IPS-20b (cell line): ENCODE measurements around the gene RFX1.

ENCODE experiments used
- H3K27ac ChIP-seq: one replicate; pipeline ENCODE4 v1.5.1; 2013; ENCODE audit warnings: low read length
- H3K27me3 ChIP-seq: 2 replicates; pipeline ENCODE4 v1.6.1; 2013; ENCODE audit warnings: mild to moderate bottlenecking, low read length, inconsistent platforms; ENCODE audit not compliant: insufficient read depth
- H3K36me3 ChIP-seq: 2 replicates; pipeline ENCODE4 v1.6.1; 2013; ENCODE audit warnings: low read depth, mild to moderate bottlenecking, inconsistent platforms, low read length, moderate library complexity; ENCODE audit not compliant: insufficient read depth
- H3K4me1 ChIP-seq: 2 replicates; pipeline ENCODE4 v1.6.1; 2013; ENCODE audit warnings: mild to moderate bottlenecking, control low read depth, inconsistent platforms, low read length, moderate library complexity; ENCODE audit not compliant: insufficient read depth
- H3K4me3 ChIP-seq: 2 replicates; pipeline ENCODE4 v1.5.1; 2013; ENCODE audit warnings: mild to moderate bottlenecking, low read length, inconsistent platforms
- H3K9ac ChIP-seq: 2 replicates; pipeline ENCODE4 v1.6.1; 2013; ENCODE audit warnings: low read depth, mild to moderate bottlenecking, inconsistent platforms, low read length, moderate library complexity
- H3K9me3 ChIP-seq: 2 replicates; pipeline ENCODE4 v1.6.1; 2013; ENCODE audit warnings: mild to moderate bottlenecking, low read depth, low read length, inconsistent platforms; ENCODE audit not compliant: insufficient read depth

RFX1 gene

DNA sequence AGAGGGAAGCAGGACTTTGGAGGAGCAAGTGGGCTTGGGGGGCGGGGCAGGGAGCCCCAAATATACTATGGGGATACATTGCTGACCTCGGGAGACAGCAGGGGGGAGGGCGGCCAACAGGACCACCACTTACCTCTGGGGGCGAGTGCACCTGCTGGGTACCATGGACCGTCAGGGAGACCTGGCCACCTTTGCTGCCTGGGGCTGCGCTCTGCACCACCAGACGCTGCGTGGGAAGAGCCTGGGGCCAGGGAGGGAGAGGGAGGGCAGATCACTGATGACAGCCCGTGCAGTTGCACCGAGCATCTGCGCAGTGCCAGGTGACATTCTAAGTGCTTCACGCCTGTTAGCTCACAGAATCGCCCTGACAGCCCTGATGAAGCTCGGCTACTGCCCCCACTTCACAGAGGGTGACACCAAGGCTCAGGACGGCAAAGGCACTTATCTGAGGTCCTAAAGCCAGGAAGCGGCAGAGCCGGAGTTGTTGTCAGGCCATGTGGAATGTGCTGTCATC lies 24.1 kb downstream of the RFX1 start:
- H3K9me3 ChIP-seq: no peaks in the 10 kb centered on the region
- no peaks in the 10 kb centered on the region for H3K36me3 ChIP-seq
- no peak overlapping the region for H3K27ac ChIP-seq
- no peak overlapping the region for H3K4me3 ChIP-seq
- H3K9ac ChIP-seq: no peak overlapping the region
- H3K27me3 ChIP-seq: no peaks in the 10 kb centered on the region
- H3K4me1 ChIP-seq: peaks cover 25% of the 10 kb centered on the region

DNA sequence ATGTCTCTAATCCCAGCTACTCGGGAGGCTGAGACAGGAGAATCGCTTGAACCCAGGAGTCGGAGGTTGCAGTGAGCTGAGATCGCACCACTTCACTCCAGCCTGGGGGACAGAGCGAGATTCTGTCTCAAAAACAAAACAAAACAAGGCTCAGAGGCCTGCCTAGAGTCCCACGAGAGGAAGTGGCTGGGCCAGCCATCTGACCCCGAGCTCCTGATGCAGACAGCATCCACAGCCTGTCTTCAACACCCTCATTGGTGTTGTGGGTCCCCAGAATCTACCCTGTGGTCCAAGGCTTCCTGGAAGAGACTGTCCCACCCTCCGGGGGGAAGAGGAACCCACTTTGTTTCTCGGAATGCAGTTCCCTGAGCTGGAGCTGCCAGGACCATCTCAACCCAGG lies 24.7 kb downstream of the RFX1 start:
- peaks cover 20% of the 10 kb centered on the region for H3K4me1 ChIP-seq
- no peaks in the 10 kb centered on the region for H3K9me3 ChIP-seq
- H3K9ac ChIP-seq: no peak overlapping the region

DNA sequence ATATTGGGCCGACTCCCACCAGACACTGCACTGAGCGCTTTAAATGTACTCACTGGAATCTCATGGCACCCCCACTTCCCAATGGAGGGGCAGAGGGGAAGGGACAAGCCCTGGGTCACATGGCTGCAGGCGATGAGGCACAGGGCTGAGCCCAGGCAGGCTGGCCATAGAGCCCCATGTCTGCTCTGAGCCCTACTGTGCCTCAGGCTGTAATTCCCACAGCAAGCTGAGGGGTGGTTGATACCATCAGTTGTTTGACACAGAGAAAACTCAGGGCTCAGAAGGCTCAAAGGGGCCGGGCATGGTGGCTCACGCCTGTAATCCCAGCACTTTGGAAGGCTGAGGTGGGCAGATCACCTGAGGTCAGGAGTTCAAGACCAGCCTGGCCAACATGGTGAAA lies 25.1 kb downstream of the RFX1 start:
- H3K4me1 ChIP-seq: peaks cover 16% of the 10 kb centered on the region
- no peak overlapping the region for H3K9ac ChIP-seq

More for the DNA sequence above, 24.7 kb downstream of the RFX1 start:
- no peak overlapping the region for H3K27ac ChIP-seq
- no peak overlapping the region for H3K4me3 ChIP-seq
- no peaks in the 10 kb centered on the region for H3K27me3 ChIP-seq
- H3K36me3 ChIP-seq: no peaks in the 10 kb centered on the region

DNA sequence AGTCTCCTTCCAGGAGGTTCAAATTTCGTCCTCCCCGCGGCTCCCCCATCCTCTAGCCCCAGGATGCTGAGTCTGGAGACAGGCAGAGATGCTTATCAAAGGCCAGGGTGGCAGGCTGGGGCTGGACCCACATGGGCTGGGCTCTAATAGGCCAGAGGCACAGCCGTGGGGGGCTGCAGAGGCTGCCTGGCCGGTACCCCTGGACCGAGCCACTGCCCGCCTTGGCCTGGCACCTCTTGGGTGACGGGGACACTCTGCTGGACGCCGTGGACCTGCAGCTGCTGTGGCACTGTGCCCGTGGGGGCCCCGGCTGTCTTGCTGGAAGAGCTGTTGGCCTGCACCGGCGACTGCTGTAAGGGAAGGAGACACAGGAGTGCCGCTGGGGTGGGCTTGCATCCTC lies 25.8 kb downstream of the RFX1 start:
- H3K4me3 ChIP-seq: no peak overlapping the region

More for the DNA sequence above, 25.1 kb downstream of the RFX1 start:
- Histone ChIP-seq H3K9me3 (no peaks in the 10 kb centered on the region), H3K27ac (no peak overlapping the region), H3K36me3 (0 out of 2 replicates have a peak, but pooled peaks cover 3% of the 10 kb centered on the region), H3K27me3 (no peaks in the 10 kb centered on the region), H3K4me3 (no peak overlapping the region)

DNA sequence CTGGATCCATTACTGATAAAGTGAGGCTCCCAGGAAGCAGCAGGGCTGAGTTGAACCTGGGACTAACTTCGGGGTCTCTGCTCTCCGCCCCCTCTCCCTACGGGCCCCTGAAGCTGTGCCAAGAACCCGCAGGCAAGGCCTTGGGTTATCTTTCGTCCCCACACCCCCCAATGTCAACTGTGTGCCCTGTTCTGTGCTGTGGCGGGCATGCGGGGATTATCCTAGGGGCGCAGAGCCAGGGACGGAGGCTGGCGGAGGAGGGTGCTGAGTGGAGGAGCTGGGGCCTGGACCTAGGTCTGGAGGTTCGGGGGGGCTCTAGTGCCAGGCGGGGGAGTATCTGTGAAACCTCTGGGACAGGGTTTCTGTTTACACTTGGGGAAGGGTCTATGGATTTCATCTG lies 26.4 kb downstream of the RFX1 start:
- peak overlapping the region; percentile 62; the same call in 1 of the 2 replicates for H3K4me3 ChIP-seq
- H3K9me3 ChIP-seq: no peaks in the 10 kb centered on the region
- H3K9ac ChIP-seq: peak overlapping the region; percentile 74; the same call in 1 of the 2 replicates
- H3K27me3 ChIP-seq: no peaks in the 10 kb centered on the region
- H3K27ac ChIP-seq: no peak overlapping the region
- peaks cover 8% of the 10 kb centered on the region; the same call in 1 of the 2 replicates for H3K4me1 ChIP-seq
- H3K36me3 ChIP-seq: 0 out of 2 replicates have a peak, but pooled peaks cover 3% of the 10 kb centered on the region

More for the DNA sequence above, 25.8 kb downstream of the RFX1 start:
- Histone ChIP-seq H3K36me3 (0 out of 2 replicates have a peak, but pooled peaks cover 3% of the 10 kb centered on the region), H3K9ac (no peak overlapping the region), H3K4me1 (peaks cover 9% of the 10 kb centered on the region), H3K27me3 (no peaks in the 10 kb centered on the region), H3K27ac (no peak overlapping the region), H3K9me3 (no peaks in the 10 kb centered on the region)

DNA sequence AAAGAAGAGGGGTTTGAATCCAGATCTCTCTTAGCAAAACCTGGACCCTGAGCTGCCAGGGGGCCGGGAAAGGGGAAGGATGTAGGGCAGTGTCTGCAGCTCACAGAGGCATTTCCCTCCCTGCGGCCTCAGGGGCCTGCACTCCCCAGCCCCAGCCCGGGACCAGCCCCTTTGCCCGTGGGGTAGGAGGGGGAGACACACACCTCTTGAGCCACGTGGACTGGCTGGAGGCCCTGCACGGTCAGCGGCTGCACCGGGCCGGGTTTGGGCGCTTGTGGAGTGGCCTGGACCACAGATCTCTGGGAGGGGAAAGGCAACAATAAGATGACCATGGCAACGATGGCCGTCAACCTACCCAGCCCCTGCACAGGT lies 26.9 kb downstream of the RFX1 start:
- H3K36me3 ChIP-seq: 0 out of 2 replicates have a peak, but pooled peaks cover 3% of the 10 kb centered on the region
- peak overlapping the region; percentile 62 for H3K4me3 ChIP-seq
- no peak overlapping the region for H3K27ac ChIP-seq
- peaks cover 8% of the 10 kb centered on the region; the same call in 1 of the 2 replicates for H3K4me1 ChIP-seq
- H3K9me3 ChIP-seq: no peaks in the 10 kb centered on the region
- H3K9ac ChIP-seq: peak overlapping the region; percentile 74; the same call in 1 of the 2 replicates
- H3K27me3 ChIP-seq: no peaks in the 10 kb centered on the region

DNA sequence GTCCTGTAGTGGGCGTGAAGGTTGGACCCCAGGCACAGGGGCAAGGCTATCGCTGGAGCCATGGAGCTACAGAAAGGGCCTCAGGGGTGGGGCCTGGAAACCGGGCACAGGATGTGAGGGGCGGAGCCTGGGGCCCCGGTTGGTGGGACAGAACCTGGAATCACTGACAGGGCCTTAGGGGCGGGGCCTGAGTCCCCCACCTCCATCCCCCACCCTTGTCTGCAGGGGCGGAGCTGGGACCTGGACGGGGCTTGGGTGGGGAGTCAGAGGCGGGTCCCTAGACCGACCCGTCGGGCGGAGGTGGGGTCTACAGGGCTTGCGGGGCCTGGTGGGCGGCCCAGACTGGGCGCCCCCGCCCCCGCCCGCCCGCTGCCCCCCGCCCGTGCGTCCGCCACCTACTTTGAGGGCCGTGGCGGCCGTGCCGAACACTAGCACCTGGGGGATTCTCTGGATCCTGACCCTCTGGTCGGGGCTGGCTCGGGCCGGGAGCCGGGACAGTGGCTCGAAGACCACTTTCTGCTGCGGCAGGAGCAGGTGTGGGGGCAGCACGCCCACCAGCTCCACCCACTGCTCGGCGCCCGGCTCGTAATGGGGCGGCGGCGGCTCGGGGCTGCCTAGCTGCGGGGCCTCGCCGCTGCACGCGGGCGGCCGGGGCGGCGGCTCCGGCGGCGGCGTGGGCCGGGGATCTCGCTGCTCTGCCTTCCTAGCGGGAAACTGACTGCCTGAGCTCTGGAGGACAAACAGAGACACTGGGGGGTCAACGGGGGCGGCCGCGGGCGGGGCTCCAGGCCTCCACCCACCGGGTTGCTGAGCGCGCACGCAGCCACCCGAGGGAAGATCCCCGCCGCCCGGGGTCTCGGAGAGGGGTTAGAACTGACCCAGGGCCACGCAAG lies 27.5 kb downstream of the RFX1 start:
- 0 out of 2 replicates have a peak, but pooled peaks cover 3% of the 10 kb centered on the region for H3K36me3 ChIP-seq
- H3K9ac ChIP-seq: peak overlapping the region; percentile 74; the same call in 1 of the 2 replicates
- H3K4me1 ChIP-seq: peaks cover 8% of the 10 kb centered on the region; the same call in 1 of the 2 replicates
- no peaks in the 10 kb centered on the region for H3K9me3 ChIP-seq
- peak overlapping the region; percentile 49 for H3K27ac ChIP-seq
- peak overlapping the region; percentile 62 for H3K4me3 ChIP-seq
- H3K27me3 ChIP-seq: no peaks in the 10 kb centered on the region

DNA sequence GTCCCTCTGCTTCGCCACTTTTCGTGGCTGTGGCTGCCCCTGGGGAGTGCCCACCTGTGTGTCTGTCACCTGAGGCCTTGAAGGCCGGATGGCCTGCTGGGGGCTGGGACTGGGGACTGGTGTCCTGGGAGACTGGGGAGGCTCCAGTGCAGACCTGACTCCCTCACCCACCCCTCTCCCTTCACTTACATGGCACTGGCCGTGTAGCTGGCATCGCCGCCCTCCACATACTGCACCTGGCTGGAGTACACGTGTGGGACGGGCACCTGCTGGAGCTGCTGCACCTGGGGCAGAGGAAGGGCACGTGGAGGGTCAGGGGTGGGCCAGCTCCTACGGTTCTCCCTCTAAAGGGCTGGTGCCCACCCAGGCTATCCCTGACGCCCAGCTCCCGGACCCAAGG lies 28.3 kb downstream of the RFX1 start:
- peak overlapping the region; percentile 49 for H3K27ac ChIP-seq
- peak overlapping the region; percentile 34; the same call in 1 of the 2 replicates for H3K4me3 ChIP-seq
- peaks cover 8% of the 10 kb centered on the region; the same call in 1 of the 2 replicates for H3K4me1 ChIP-seq
- H3K36me3 ChIP-seq: 0 out of 2 replicates have a peak, but pooled peaks cover 3% of the 10 kb centered on the region
- no peaks in the 10 kb centered on the region for H3K27me3 ChIP-seq
- H3K9ac ChIP-seq: peak overlapping the region; percentile 41; the same call in 1 of the 2 replicates
- no peaks in the 10 kb centered on the region for H3K9me3 ChIP-seq

DNA sequence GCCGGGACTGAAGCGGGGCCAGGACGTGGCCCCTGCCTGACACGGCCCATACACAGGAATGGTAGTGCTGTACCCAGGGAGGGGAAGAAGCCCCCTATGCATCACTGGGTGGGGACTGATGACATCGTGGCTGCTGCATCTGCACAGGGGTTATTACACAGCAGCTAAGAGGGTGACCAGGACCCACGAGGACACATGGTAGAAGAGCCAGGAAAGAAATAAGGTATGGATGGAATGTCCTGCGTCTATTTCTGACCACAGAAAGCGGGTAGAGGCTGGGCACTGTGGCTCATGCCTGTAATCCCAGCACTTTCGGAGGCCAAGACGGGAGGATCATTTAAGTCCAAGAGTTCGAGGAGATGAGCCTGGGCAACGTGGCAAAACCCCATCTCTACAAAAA lies 29.7 kb downstream of the RFX1 start:
- H3K4me1 ChIP-seq: peaks cover 8% of the 10 kb centered on the region; the same call in 1 of the 2 replicates
- H3K9me3 ChIP-seq: no peaks in the 10 kb centered on the region
- no peaks in the 10 kb centered on the region for H3K27me3 ChIP-seq
- no peak overlapping the region for H3K27ac ChIP-seq
- no peak overlapping the region for H3K4me3 ChIP-seq
- 0 out of 2 replicates have a peak, but pooled peaks cover 3% of the 10 kb centered on the region for H3K36me3 ChIP-seq
- H3K9ac ChIP-seq: no peak overlapping the region

DNA sequence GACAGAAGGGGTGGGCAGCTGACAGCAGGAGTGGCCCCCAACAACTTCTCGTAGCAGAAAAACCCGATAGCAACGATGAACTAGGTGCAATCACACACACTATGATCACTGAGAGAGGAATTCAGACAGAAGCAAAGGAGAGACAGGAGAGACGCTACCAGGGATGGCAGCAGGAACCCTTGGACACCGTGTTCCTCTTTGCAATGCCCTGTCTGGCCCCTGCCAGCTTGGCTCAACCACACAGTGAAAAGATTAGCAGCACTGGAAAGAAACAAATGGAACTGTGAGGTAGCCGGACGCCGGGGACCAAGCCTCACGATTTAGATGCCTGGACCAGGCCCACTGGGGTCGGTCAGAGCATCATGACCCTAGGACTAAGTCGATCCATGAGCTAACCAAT lies 30.2 kb downstream of the RFX1 start:
- Histone ChIP-seq H3K4me1 (peaks cover 8% of the 10 kb centered on the region; the same call in 1 of the 2 replicates), H3K9ac (no peak overlapping the region), H3K4me3 (no peak overlapping the region), H3K27me3 (no peaks in the 10 kb centered on the region), H3K36me3 (0 out of 2 replicates have a peak, but pooled peaks cover 3% of the 10 kb centered on the region), H3K9me3 (no peaks in the 10 kb centered on the region), H3K27ac (no peak overlapping the region)

DNA sequence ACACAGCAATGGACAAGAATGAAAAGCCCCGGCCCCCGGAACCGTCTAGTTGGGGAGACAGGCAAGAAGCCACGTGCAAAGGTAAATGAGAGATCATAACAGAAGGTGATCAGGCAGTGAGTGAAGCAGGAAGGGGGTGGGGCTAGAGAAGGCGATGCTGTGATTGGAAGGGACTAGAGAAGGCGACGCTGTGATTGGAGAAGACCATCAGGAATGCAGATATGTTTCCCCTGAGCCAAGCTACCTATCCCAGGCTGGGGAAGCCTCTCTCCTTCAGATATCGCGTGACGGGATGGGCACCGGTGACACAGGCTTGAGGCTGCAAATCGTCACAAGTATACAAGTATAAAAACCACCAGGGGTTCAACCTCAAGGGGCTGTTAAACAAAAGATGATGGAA lies 32.0 kb downstream of the RFX1 start:
- Histone ChIP-seq H3K36me3 (peaks cover 14% of the 10 kb centered on the region), H3K27me3 (no peaks in the 10 kb centered on the region), H3K4me3 (no peak overlapping the region; the same call in 1 of the 2 replicates), H3K4me1 (peaks cover 4% of the 10 kb centered on the region; the same call in 1 of the 2 replicates), H3K27ac (no peak overlapping the region), H3K9me3 (no peaks in the 10 kb centered on the region), H3K9ac (peak overlapping the region; percentile 43; the same call in 1 of the 2 replicates)
